IMR-90 (cell line): ENCODE data around the gene ZDHHC3.

ENCODE experiments used
- CEBPB ChIP-seq: IDR thresholded peaks from 2 replicates; pipeline ENCODE4 v1.6.1; 2012; ENCODE audit warnings: low read depth, low read length, improper control_type of control experiment
- CTCF ChIP-seq: conservative IDR thresholded peaks from 2 replicates; pipeline ENCODE4 v1.5.1; 2012; ENCODE audit warnings: mild to moderate bottlenecking, low read depth, low read length, improper control_type of control experiment
- ELK1 ChIP-seq: fragments of 150-350 bp; IDR thresholded peaks from 2 replicates; pipeline ENCODE4 v1.6.1; 2016; ENCODE audit warnings: low read depth, mild to moderate bottlenecking, low read length, moderate library complexity, borderline replicate concordance
- MAFK ChIP-seq: IDR thresholded peaks from 2 replicates; pipeline ENCODE4 v1.6.1; 2012; ENCODE audit warnings: low read depth, low read length, improper control_type of control experiment
- POLR2A ChIP-seq: IDR thresholded peaks from 2 replicates; pipeline ENCODE4 v1.6.1; 2012; ENCODE audit warnings: mild to moderate bottlenecking, low read depth, low read length
- RAD21 ChIP-seq: IDR thresholded peaks from 2 replicates; pipeline ENCODE4 v1.6.1; 2012; ENCODE audit warnings: low read length, improper control_type of control experiment
- RFX5 ChIP-seq: IDR thresholded peaks from 2 replicates; pipeline ENCODE4 v1.8.0; 2012; ENCODE audit warnings: low read depth, mild to moderate bottlenecking, low read length, moderate library complexity
- SMC3 ChIP-seq: fragments of 150-350 bp; IDR thresholded peaks from 2 replicates; pipeline ENCODE4 v1.6.1; 2016; ENCODE audit warnings: low read depth, mild to moderate bottlenecking, antibody characterized with exemption, low read length, moderate library complexity
- USF2 ChIP-seq: fragments of 150-350 bp; IDR thresholded peaks from 2 replicates; pipeline ENCODE4 v1.6.1; 2017; ENCODE audit warnings: mild to moderate bottlenecking, antibody characterized with exemption, low read length, low read depth

GRCh38 chr3:44914936-44915335 lies 61.0 kb downstream of the ZDHHC3 start:
- TF ChIP-seq POLR2A: no peak
- TF ChIP-seq CTCF: peak; percentile 34; the same call in 1 of the 2 replicates
- TF ChIP-seq USF2: no peak
- TF ChIP-seq CEBPB: no peak
- TF ChIP-seq ELK1: no peak
- TF ChIP-seq SMC3: no peak
- TF ChIP-seq RAD21: peak; percentile 41
- TF ChIP-seq RFX5: no peak
- no peak for TF ChIP-seq MAFK
